H1 (cell line): ENCODE measurements around the gene CEP250. TPM values are rescaled to one million over a fixed set of nuclear protein-coding genes. Genes with fewer than 3 reads are reported as not detected.

Experiments
- CTCF ChIA-PET: fragments of 300-600 bp; sonication (Branson Sonifier 250); formaldehyde crosslinking; loops from one replicate; lab custom pipeline; 2021; ENCODE audit not compliant: partially characterized antibody; lab: Charles Lee
- POLR2A ChIA-PET: fragments of 300-600 bp; sonication (Branson Sonifier 250); formaldehyde crosslinking; loops from one replicate; lab custom pipeline; 2021; ENCODE audit warnings: inconsistent platforms; ENCODE audit not compliant: partially characterized antibody; lab: Charles Lee
- DNase-seq, 2 experiments: peaks; one replicate each; pipeline versions ENCODE4 v3.0.0 to v3.0.0-alpha.2; 2010 to 2022; ENCODE audit warnings: low spot score in 2 of 2, low read depth in 1 of 2, mixed read lengths in 1 of 2
- FAIRE-seq: peaks from 2 replicates; lab custom pipeline; 2011; peaks lifted over from hg19 to GRCh38; lab: Jason Lieb, UNC
- H2AFZ ChIP-seq: 2 replicates; pipeline ENCODE4 v1.8.1; 2012; ENCODE audit warnings: low read length, inconsistent platforms
- H2AK5ac ChIP-seq: 2 replicates; pipeline ENCODE4 v1.6.1; 2013; ENCODE audit warnings: low read depth, low read length
- H2BK120ac ChIP-seq: replicated peaks from 2 replicates; pipeline ENCODE3; 2013; ENCODE audit warnings: low read depth, low read length, inconsistent platforms
- H2BK12ac ChIP-seq: 2 replicates; pipeline ENCODE4 v1.6.1; 2013; ENCODE audit warnings: low read depth, low read length
- H2BK15ac ChIP-seq: 2 replicates; pipeline ENCODE4 v1.6.1; 2013; ENCODE audit warnings: low read length
- H2BK20ac ChIP-seq: 2 replicates; pipeline ENCODE4 v1.6.1; 2013; ENCODE audit warnings: low read length
- H2BK5ac ChIP-seq: 2 replicates; pipeline ENCODE4 v1.6.1; 2013; ENCODE audit warnings: low read depth, low read length
- H3K14ac ChIP-seq: 2 replicates; pipeline ENCODE4 v1.6.1; 2013; ENCODE audit warnings: inconsistent platforms; ENCODE audit not compliant: insufficient read length
- H3K18ac ChIP-seq: 2 replicates; pipeline ENCODE4 v1.6.1; 2013; ENCODE audit warnings: low read length; ENCODE audit errors: extremely low read depth
- H3K23ac ChIP-seq: 2 replicates; pipeline ENCODE4 v1.6.1; 2013; ENCODE audit warnings: inconsistent platforms; ENCODE audit not compliant: insufficient read length
- H3K23me2 ChIP-seq: 2 replicates; pipeline ENCODE4 v1.6.1; 2013; ENCODE audit warnings: low read depth, low read length
- H3K27ac ChIP-seq: 2 replicates; pipeline ENCODE4 v1.6.1; 2011; ENCODE audit warnings: low read depth, low read length, inconsistent platforms
- H3K27me3 ChIP-seq, 4 experiments: replicated peaks in 1 of 4; 1 replicate in 1 of 4; 2 replicates in 3 of 4; pipeline versions ENCODE4 v1.6.1 to v1.8.1; 2011 to 2013; ENCODE audit warnings: low read length in 3 of 4, mild to moderate bottlenecking in 3 of 4, inconsistent platforms in 2 of 4, mixed read lengths in 2 of 4, moderate library complexity in 1 of 4; ENCODE audit not compliant: control insufficient read depth in 3 of 4, insufficient read depth in 3 of 4; ENCODE audit errors: extremely low read depth in 1 of 4
- H3K36me3 ChIP-seq, 4 experiments: 2 replicates each; pipeline versions ENCODE4 v1.6.1 to v1.8.1; 2011 to 2013; ENCODE audit warnings: mild to moderate bottlenecking in 4 of 4, low read length in 3 of 4, moderate library complexity in 2 of 4, control low read depth in 1 of 4, inconsistent platforms in 1 of 4; ENCODE audit not compliant: insufficient read depth in 4 of 4, control insufficient read depth in 2 of 4
- H3K4ac ChIP-seq: replicated peaks from 2 replicates; pipeline ENCODE3; 2013; ENCODE audit warnings: low read length, low read depth, mixed read lengths, inconsistent platforms; ENCODE audit not compliant: insufficient read length
- H3K4me1 ChIP-seq, 4 experiments: replicated peaks in 1 of 4; 1 replicate in 1 of 4; 2 replicates in 3 of 4; pipeline versions ENCODE4 v1.6.1 to v1.8.1; 2011 to 2013; ENCODE audit warnings: low read length in 3 of 4, inconsistent platforms in 2 of 4, mixed read lengths in 1 of 4; ENCODE audit not compliant: insufficient read depth in 4 of 4, control insufficient read depth in 3 of 4
- H3K4me2 ChIP-seq, 2 experiments: 2 replicates each; pipeline versions ENCODE4 v1.6.1 to v1.8.1; 2011 to 2013; ENCODE audit warnings: low read depth in 2 of 2, low read length in 2 of 2, control low read depth in 1 of 2, inconsistent platforms in 1 of 2, mild to moderate bottlenecking in 1 of 2; ENCODE audit not compliant: insufficient read depth in 1 of 2
- H3K4me3 ChIP-seq, 4 experiments: fragments of 200-600, 300-600 bp in 1 of 4; sonication (generic), shearing (Covaris generic), sonication (Bioruptor Twin) in 1 of 4; 2 replicates each; pipeline versions ENCODE4 v1.5.1 to v1.8.1; 2011 to 2016; ENCODE audit warnings: low read length in 4 of 4, low read depth in 3 of 4, control low read depth in 2 of 4, inconsistent platforms in 2 of 4, mild to moderate bottlenecking in 2 of 4, mixed read lengths in 1 of 4, moderate library complexity in 1 of 4; ENCODE audit not compliant: insufficient read depth in 2 of 4; ENCODE audit errors: extremely low read depth in 1 of 4
- H3K56ac ChIP-seq: replicated peaks from 2 replicates; pipeline ENCODE3; 2013; ENCODE audit warnings: low read depth, mild to moderate bottlenecking, mixed read lengths, low read length, inconsistent platforms; ENCODE audit not compliant: insufficient read length
- H3K79me1 ChIP-seq: 2 replicates; pipeline ENCODE4 v1.6.1; 2013; ENCODE audit warnings: low read depth, low read length, control low read depth
- H3K79me2 ChIP-seq, 2 experiments: 2 replicates each; pipeline versions ENCODE4 v1.6.1 to v1.8.1; 2012 to 2013; ENCODE audit warnings: low read length in 2 of 2, mild to moderate bottlenecking in 2 of 2, inconsistent platforms in 1 of 2; ENCODE audit not compliant: insufficient read depth in 2 of 2, control insufficient read depth in 1 of 2
- H3K9ac ChIP-seq, 4 experiments: replicated peaks in 1 of 4; 1 replicate in 1 of 4; 2 replicates in 3 of 4; pipeline versions ENCODE4 v1.6.1 to v1.8.1; 2011 to 2013; ENCODE audit warnings: low read depth in 3 of 4, low read length in 3 of 4, control low read depth in 2 of 4, mild to moderate bottlenecking in 2 of 4, moderate library complexity in 2 of 4, inconsistent platforms in 1 of 4; ENCODE audit errors: extremely low read depth in 1 of 4
- H3K9me3 ChIP-seq, 2 experiments: 2 replicates each; pipeline versions ENCODE4 v1.6.1 to v1.8.1; 2012 to 2013; ENCODE audit warnings: mild to moderate bottlenecking in 2 of 2, moderate library complexity in 2 of 2, control low read depth in 1 of 2, inconsistent platforms in 1 of 2, low read depth in 1 of 2, low read length in 1 of 2, mixed read lengths in 1 of 2; ENCODE audit not compliant: insufficient read depth in 2 of 2
- H4K20me1 ChIP-seq, 2 experiments: replicated peaks in 1 of 2; 2 replicates each; pipeline versions ENCODE3 to v1.8.1; 2011 to 2013; ENCODE audit warnings: inconsistent platforms in 2 of 2, low read length in 2 of 2, mild to moderate bottlenecking in 1 of 2; ENCODE audit not compliant: insufficient read depth in 2 of 2, control insufficient read depth in 1 of 2
- H4K5ac ChIP-seq: 2 replicates; pipeline ENCODE4 v1.6.1; 2013; ENCODE audit warnings: low read length, low read depth, mixed read lengths, inconsistent platforms; ENCODE audit not compliant: insufficient read length
- H4K8ac ChIP-seq: 2 replicates; pipeline ENCODE4 v1.8.0; 2013; ENCODE audit warnings: mild to moderate bottlenecking, moderate library complexity, low read length, inconsistent platforms; ENCODE audit not compliant: insufficient read depth; ENCODE audit errors: extremely low read depth
- H4K91ac ChIP-seq: replicated peaks from 2 replicates; pipeline ENCODE3; 2013; ENCODE audit warnings: low read length, mixed read lengths, inconsistent platforms; ENCODE audit not compliant: insufficient read length
- CEBPB ChIP-seq: IDR thresholded peaks from 2 replicates; pipeline ENCODE4 v1.6.1; 2012; ENCODE audit warnings: low read depth, low read length
- JUN ChIP-seq: IDR thresholded peaks from 2 replicates; pipeline ENCODE4 v1.6.1; 2011; ENCODE audit warnings: low read depth, mild to moderate bottlenecking, improper control_type of control experiment, low read length
- SUZ12 ChIP-seq: fragments of 200-600 bp; sonication (generic); IDR thresholded peaks from 2 replicates; pipeline ENCODE4 v1.6.1; 2012; ENCODE audit warnings: mild to moderate bottlenecking, inconsistent platforms, low read length, moderate library complexity, mixed read lengths
- TCF12 ChIP-seq: IDR thresholded peaks from 2 replicates; pipeline ENCODE4 v1.6.1; 2011; ENCODE audit warnings: low read depth, mild to moderate bottlenecking, low read length
- TEAD4 ChIP-seq: IDR thresholded peaks from 2 replicates; pipeline ENCODE4 v1.6.1; 2012; ENCODE audit warnings: low read depth, low read length, inconsistent platforms, mixed read lengths
- WGBS, 2 experiments: shearing (Covaris generic) in 1 of 2; methylation state at CpG; one replicate each; pipeline versions ENCODE4 v1.1.6 to v1.1.7; 2013 to 2015; ENCODE audit warnings: low lambda C conversion rate in 2 of 2, mixed read lengths in 2 of 2, inconsistent platforms in 1 of 2, low coverage in 1 of 2, missing lambda C conversion rate in 1 of 2; ENCODE audit not compliant: insufficient replicate concordance in 2 of 2, insufficient coverage in 1 of 2, insufficient read length in 1 of 2; ENCODE audit errors: extremely low coverage in 1 of 2, missing lambda C conversion rate in 1 of 2; 5-methylcytosine and 5-hydroxymethylcytosine counted together
- polyA plus RNA-seq, 7 experiments: library from polyadenylated mRNA; depleted of rRNA in 3 of 7; stranded (reverse) in 5 of 7; unstranded in 2 of 7; fragments of >200 nt in 5 of 7; fragments of 200-250 nt in 2 of 7; gene quantifications; 1 replicate in 5 of 7; 2 replicates in 1 of 7; 4 replicates in 1 of 7; pipeline versions ENCODE4 v1.2.1 to v1.2.3, GENCODE V29; 2011 to 2013; ENCODE audit warnings: missing spikeins in 2 of 7, mixed read lengths in 2 of 7
- total RNA-seq: library from RNA; stranded (reverse); fragmentation: NEBNext Ultra II Directional; extraction: Animal tissue kit (Norgen Biotek cat#: 25700); gene quantifications from 2 replicates; pipeline ENCODE4 v1.2.1, GENCODE V29; 2021

Gene CEP250
- total and polyA plus RNA-seq, 2 of the 8 experiments (the other 6 are each of a cell fraction or from before 2014, with no cell fraction given) = 2.6 to 33.7 TPM

DNA sequence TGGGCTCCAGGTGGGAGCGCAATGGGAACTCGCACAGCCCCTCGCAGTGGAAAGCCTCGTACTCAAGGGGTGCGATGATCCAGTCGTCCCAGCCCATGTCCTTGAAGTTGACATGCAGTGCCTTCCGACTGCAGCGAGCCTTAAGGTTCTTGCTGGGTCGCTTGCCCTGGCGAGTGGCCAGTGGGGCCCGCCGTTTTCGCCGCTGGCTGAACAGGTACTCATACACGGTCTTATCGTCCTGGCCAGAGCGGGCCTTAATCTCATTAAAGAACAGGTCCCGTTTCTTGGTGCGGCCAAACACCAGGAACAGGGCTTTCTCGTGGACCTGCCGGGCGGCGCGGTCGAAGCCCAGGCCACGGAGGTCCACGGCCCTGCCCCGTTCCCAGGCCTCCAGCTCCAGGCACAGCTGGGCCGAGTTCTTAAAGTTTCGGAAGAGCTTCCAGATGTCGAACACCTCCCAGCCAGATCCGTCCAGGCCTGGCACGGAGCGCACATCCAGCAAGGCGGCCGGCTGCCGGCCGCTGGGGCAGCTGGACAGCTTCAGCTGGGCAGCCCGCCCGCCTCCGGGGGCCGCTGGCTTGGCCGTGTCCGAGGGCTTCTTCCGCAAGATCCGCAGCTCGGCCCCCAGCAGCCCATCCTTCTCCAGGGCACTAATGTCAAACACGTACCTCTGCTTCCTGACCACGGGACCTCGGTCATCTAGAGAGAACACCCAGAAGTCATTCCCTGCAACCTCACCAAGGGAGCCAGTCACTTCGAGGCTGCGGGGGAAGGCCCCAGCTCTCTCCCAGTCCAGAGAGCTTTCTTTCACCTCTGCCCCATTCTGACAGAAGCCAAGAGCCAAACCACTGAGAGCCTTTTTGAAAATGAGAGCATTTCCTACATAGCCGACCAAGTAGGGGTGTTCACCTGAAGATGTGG lies 21.1 kb upstream of the CEP250 start:
- no peak for DNase-seq
- no peak overlapping the region for H3K23ac ChIP-seq
- no peak overlapping the region for H2BK5ac ChIP-seq
- ChIA-PET POLR2A (interaction anchor here (0.8 to 2.5 kb wide), 2 partner anchors 21 to 23 kb away, joined by 3 to 13 read pairs; partner anchors contain the start of genes CEP250 and UQCC1), CTCF (interaction anchor here (0.6 to 7.3 kb wide), 13 partner anchors 8 to 389 kb away, joined by 3 to 78 read pairs (median 4); no protein-coding TSS in a partner anchor)
- no peak overlapping the region for H2AFZ ChIP-seq
- H3K4me1 ChIP-seq = peaks cover 5 to 25% (median 15%) of the 10 kb centered on the region in 4 experiments
- H2BK12ac ChIP-seq = peak overlapping the region; percentile 68; the same call in 1 of the 2 replicates
- H3K4me2 ChIP-seq = no peak overlapping the region
- no peak overlapping the region for H3K9ac ChIP-seq
- no peak overlapping the region for H4K91ac ChIP-seq
- 94% methylated on average over 52 of the region's 53 CpGs; no CpG with 5 or more reads in 1 of the 2 experiments for WGBS, 2 experiments
- H3K36me3 ChIP-seq = no peaks in the 10 kb centered on the region
- H3K27ac ChIP-seq = no peak overlapping the region
- no peak overlapping the region; the same call in 1 of the 2 replicates for H4K8ac ChIP-seq
- H3K4ac ChIP-seq = no peak overlapping the region
- H3K14ac ChIP-seq = no peak overlapping the region
- no peak overlapping the region for H2BK20ac ChIP-seq
- H3K56ac ChIP-seq = no peak overlapping the region
- H3K9me3 ChIP-seq = no peaks in the 10 kb centered on the region
- H2BK120ac ChIP-seq = no peak overlapping the region
- no peak overlapping the region for H3K18ac ChIP-seq
- H3K79me2 ChIP-seq = no peaks in the 10 kb centered on the region
- no peak overlapping the region for H4K5ac ChIP-seq
- no peak overlapping the region for H2AK5ac ChIP-seq
- peaks cover 3% of the 10 kb centered on the region for H3K23me2 ChIP-seq
- no peak for TF ChIP-seq TEAD4
- no peak for TF ChIP-seq CEBPB
- TF ChIP-seq TCF12 = no peak
- no peak for TF ChIP-seq SUZ12
- no peak for TF ChIP-seq JUN
- TF ChIP-seq, all 59 proteins: peak for 0
- peak overlapping the region; percentile 61 for H2BK15ac ChIP-seq
- H4K20me1 ChIP-seq = no peaks in the 10 kb centered on the region
- H3K4me3 ChIP-seq = no peak overlapping the region
- no peaks in the 10 kb centered on the region for H3K79me1 ChIP-seq
- H3K27me3 ChIP-seq = no peaks in the 10 kb centered on the region
- no peak for FAIRE-seq
